Endothelial cell of umbilical vein (primary cell): ENCODE measurements around the gene MIA2.
A peak's percentile ranks its signal among the peaks of the same experiment; 100 is the strongest.

Experiments used
- EZH2 ChIP-seq: IDR thresholded peaks from 2 replicates; pipeline ENCODE4 v1.6.1; 2012; ENCODE audit warnings: borderline replicate concordance, low read depth, mild to moderate bottlenecking, moderate library complexity, low read length, inconsistent platforms; ENCODE audit not compliant: severe bottlenecking
- FOS ChIP-seq: IDR thresholded peaks from 2 replicates; pipeline ENCODE4 v1.6.1; 2011; ENCODE audit warnings: mild to moderate bottlenecking, low read length, moderate library complexity, borderline replicate concordance; ENCODE audit not compliant: insufficient read depth
- JUN ChIP-seq: IDR thresholded peaks from 2 replicates; pipeline ENCODE4 v1.6.1; 2011; ENCODE audit warnings: borderline replicate concordance, low read depth; ENCODE audit not compliant: insufficient read length, insufficient read depth
- MYC ChIP-seq: IDR thresholded peaks from one replicate; pipeline ENCODE4 v1.6.1; 2011; ENCODE audit warnings: mild to moderate bottlenecking, low read depth, low read length
- POLR2A ChIP-seq: IDR thresholded peaks from 2 replicates; pipeline ENCODE4 v1.6.1; 2012; ENCODE audit warnings: low read depth, mild to moderate bottlenecking, control low read depth, low read length
- POLR2AphosphoS5 ChIP-seq: IDR thresholded peaks from 2 replicates; pipeline ENCODE4 v1.6.1; 2012; ENCODE audit warnings: low read depth, mild to moderate bottlenecking, control low read depth, low read length, moderate library complexity; ENCODE audit not compliant: insufficient read depth
- TF ChIP-seq, protein P1 (sequence below), 2 donors: IDR thresholded peaks; 1 replicate in 1 of 2; 2 replicates in 1 of 2; pipeline ENCODE4 v1.5.1; 2011; ENCODE audit warnings: low read length in 2 of 2, mild to moderate bottlenecking in 2 of 2, moderate library complexity in 2 of 2, control low read depth in 1 of 2, inconsistent platforms in 1 of 2, low read depth in 1 of 2; ENCODE audit not compliant: insufficient read depth in 1 of 2; ENCODE audit errors: extremely low read depth in 1 of 2
- TF ChIP-seq, protein P2 (sequence below): IDR thresholded peaks from 2 replicates; pipeline ENCODE4 v1.6.1; 2011; ENCODE audit not compliant: insufficient read depth, insufficient read length

DNA sequence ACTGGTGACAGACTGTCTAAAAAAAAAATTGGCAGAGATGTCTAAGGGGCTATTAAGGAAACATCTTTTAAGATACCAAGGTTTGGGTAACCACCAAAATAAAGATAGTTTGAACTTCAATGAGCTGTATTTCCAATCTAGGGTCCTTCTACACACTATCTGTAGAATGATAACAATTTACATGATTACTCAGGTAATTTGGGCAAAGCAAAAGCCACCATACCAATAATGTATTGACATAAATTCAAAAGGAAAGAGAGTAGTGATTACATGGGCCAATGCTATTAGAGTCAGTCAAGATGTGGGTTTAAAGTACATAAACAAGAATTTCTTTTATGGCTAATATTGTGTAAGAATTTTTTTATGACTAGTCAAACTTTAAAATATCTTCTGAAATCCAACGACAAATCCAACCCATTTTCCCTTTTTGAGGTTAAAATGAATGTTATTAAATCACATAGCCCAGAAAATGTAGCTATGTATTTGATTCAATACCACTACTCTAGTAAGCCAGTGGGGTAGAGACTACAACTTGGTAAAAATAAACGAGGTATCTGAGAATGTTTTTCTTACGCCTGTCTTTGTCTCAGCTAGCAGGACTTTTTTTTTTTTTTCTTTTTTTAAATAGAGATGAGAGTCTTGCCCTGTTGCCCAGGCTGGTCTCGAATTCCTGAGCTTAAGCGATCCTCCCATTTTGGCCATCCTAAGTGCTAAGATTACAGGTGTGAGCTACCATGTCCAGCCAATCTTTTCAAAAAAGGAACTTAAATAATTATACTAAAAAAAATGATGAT lies 48.3 kb upstream of the MIA2 start:
- TF ChIP-seq, protein P1, sequence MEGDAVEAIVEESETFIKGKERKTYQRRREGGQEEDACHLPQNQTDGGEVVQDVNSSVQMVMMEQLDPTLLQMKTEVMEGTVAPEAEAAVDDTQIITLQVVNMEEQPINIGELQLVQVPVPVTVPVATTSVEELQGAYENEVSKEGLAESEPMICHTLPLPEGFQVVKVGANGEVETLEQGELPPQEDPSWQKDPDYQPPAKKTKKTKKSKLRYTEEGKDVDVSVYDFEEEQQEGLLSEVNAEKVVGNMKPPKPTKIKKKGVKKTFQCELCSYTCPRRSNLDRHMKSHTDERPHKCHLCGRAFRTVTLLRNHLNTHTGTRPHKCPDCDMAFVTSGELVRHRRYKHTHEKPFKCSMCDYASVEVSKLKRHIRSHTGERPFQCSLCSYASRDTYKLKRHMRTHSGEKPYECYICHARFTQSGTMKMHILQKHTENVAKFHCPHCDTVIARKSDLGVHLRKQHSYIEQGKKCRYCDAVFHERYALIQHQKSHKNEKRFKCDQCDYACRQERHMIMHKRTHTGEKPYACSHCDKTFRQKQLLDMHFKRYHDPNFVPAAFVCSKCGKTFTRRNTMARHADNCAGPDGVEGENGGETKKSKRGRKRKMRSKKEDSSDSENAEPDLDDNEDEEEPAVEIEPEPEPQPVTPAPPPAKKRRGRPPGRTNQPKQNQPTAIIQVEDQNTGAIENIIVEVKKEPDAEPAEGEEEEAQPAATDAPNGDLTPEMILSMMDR (IDR thresholded peaks at IDR 0.05; ENCODE audit: extremely low read depth in 1 of 2, insufficient read depth in 1 of 2, low read depth in 1 of 2, low read length in 2 of 2): no peak
- TF ChIP-seq, protein P2, sequence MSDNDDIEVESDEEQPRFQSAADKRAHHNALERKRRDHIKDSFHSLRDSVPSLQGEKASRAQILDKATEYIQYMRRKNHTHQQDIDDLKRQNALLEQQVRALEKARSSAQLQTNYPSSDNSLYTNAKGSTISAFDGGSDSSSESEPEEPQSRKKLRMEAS: no peak
- TF ChIP-seq POLR2AphosphoS5: no peak
- TF ChIP-seq EZH2: no peak
- peak; percentile 25 for TF ChIP-seq POLR2A
- TF ChIP-seq MYC: no peak
- TF ChIP-seq FOS: no peak
- no peak for TF ChIP-seq JUN
